Stimulated activated CD4-positive, alpha-beta T cell treated with anti-CD3 and anti-CD28 coated beads, Interleukin-12 subunit alpha, Interleukin-12 subunit beta, amount 100 ng/mL, for 24 hours (primary cell): Measurements from ENCODE around the gene P2RX1.

Experiments
- DNase-seq, 2 experiments: peaks; one replicate each; pipeline ENCODE4 v3.0.0-alpha.2; 2020; ENCODE audit warnings: low read depth in 2 of 2

Gene P2RX1

GRCh38 chr17:3905017-3905520 lies 11.2 kb downstream of the P2RX1 start:
- no peak for DNase-seq

DNA sequence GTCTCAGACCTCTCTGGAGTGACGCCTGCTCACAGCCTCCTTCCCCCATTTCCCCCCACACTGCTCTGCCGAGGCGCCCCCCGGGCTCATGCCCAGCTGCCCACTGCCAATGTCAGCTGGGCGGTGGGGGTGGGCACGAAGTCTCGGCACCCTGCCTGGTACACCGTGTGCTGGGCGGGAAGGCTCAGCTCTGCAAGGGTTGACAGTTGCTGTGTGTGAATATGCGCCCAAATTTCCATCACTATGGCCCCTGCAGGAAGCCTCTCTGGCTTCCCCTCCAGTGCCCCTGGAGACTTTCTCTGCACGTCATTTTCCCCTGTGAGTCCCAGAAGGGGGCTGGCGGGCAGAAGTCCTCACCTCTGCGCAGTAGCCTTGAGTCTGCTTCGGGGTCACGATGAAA lies 11.8 kb downstream of the P2RX1 start:
- no peak for DNase-seq

- no peak for DNase-seq
These were observed 12.4 kb downstream of the P2RX1 start for GRCh38 chr17:3903881-3904290.

DNA sequence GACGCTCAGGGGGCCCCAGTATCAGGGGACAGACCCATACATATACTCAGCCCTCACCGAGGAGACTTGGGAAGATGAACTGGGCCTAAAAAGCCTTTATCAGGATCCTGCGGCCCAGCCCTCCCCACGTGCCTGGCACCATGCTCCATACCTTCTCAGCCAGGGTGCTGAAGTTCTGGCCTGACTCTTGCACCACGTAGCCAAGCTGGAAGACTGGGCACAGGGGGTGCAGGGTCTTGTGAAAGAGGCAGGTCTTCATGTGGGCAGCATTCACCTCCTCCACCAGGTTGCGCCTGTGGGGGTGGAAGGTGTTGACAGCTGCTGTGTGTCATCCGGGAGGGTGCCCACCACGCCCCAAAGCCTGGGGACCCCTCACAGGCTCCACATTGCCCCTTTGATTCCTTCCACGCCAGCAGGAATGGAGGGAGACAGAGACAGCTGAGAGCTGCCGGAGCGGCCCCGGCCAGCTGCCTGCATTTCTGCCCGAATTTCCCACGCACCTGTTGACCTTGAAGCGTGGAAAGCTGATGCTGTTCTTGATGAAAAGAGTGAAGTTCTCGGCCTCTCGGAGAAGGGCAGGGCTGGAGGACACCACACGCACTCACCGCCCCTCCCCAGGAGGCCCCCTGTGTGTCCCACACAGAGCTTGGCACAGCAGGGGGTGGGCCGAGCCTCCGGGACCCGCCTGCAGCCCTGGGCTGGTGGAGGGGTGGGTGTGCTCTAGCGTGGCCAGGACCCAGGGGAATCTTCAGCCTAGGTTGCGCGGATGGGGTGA lies 13.0 kb downstream of the P2RX1 start:
- no peak for DNase-seq

DNA sequence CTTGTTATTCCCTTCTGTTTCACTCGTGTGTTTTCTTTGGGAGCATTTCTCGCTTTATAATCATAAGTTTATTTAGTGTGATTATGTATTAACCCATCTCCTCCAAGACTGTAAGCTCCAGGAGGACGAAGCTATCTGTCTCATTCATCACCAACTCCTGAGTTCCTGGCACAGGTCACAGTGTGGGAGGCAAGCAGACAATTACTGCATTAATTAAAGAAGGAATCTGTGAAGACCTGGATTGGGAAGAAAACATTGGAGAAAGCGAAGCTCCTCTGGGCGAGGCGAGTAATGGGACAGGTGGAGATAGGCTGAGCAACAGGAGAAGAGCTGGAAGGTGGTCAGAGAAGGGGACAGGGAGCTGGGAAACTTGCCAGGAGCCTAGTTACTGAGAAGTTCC lies 15.6 kb downstream of the P2RX1 start:
- no peak for DNase-seq

- DNase-seq, result no peak
These were observed 18.5 kb downstream of the P2RX1 start for GRCh38 chr17:3897731-3898130.

DNA sequence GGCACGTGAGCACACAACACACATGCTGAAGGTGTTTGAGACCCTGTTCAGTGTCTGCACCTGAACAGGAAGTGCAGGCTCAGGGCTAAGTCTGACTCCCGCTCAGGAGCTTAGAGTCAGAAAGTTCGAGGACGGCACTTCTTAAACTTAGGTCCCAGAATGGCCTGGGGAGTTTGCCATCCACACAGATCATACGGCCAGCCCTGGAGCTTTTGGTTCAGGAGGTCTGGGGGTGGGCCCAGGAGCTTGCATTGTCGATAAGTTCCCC lies 19.4 kb downstream of the P2RX1 start:
- DNase-seq, result no peak

DNA sequence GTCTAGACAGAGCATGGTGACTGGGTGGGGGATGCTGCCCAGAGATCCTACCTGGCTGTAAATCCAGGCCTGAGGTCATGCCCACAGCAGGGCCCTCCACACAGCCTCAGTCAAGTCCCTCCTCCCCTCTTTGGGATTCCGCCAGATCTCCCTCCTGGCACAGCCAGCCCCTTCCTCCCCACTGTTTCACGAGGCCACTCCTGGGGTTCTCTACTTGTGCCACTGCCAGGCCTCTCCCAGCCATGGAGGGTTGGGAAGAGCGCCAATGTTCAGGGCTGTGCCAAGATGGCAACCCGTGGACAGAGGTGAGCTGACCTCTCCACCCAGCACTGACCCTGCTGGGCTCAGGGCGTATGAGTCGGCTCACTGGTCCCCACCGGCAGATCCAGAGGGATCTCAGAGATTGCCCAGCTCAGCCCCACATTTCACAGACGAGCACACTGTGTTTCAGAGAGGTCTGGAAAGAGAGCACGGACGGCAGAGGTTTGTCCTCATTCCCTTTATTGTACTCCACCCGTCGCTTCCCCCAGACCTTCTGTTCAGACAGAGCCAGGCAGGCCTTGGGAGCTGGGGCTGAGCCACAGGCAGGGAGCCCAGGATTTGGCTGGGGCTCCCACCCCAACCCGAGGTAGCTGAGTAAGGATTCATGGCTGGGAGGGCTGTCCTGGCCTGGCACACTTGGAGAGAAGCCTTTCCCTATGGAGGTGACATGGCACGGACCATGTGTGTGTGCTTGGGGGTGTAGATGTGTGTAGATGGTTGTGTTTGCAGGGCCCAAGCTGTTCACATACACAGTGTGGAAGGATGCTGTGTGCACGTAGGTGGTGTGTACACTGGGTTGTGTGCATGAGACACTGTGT lies 19.9 kb downstream of the P2RX1 start:
- no peak for DNase-seq

- no peak for DNase-seq
These were observed 20.9 kb downstream of the P2RX1 start for GRCh38 chr17:3895354-3895753.

GRCh38 chr17:3894911-3895343 lies 21.3 kb downstream of the P2RX1 start:
- no peak for DNase-seq

DNA sequence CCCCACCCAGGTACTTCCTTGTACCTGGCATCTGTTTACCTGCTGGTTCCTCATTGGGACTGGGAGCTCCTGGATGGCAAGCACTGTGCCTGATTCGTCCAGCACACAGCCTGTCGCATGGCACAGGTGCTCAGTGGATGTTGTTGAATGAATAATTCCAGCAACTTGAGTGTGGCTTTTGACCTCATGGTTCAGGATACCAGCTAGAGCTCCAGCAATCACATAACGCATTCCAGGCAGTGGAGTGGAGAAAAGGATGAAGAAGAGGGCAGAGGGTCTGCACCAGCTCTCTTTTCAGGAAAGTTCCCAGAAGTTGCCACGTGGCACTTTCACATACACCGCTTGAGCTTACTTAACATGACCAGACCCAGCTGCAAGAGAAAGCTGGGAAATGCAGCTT lies 22.1 kb downstream of the P2RX1 start:
- no peak for DNase-seq

GRCh38 chr17:3893720-3894116 lies 22.5 kb downstream of the P2RX1 start:
- no peak for DNase-seq

DNA sequence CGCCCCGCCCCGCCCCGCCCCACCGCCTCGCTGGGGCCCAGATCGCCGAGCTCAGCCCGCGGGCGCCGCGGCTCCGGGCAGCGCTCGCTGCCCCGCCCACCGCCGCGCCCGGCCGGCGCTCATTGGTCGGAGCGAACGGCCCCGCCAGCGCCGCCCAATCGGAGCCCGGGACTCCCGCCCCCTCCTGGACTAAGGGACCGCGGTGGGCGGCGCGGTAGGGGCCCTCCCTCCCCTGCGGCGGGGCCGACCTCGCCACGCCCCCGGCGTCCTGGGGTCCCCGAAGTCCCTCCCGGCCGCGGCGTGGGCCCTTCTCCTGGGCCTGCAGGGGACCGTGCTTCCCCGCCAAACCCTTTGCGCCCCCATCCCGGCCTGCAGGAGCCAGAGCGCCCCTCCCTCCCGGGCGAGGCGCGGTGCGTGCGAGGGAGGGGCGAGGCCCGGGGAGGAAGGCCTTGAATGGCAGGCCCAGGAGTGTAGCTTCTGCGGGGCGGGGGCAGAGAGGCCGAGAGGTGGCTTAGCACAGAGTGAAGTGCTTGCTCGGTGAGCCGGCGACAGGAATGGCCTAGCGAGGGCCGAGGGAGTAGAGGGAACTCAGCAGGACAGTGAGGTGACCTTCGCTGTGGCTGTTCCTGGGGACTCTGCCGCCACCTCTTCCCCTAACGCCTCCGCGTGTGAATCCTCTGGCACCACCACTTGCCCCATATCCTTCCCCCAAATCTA lies 23.1 kb downstream of the P2RX1 start, which contains the start of gene CAMKK1:
Gene CAMKK1, minus strand, starts transcription at position 51 of the 717 bp plus-strand sequence. CDS start 7,366 bp downstream, outside the sequence.
- peak; percentile 81 to 86 for DNase-seq

- peak; percentile 31 to 47 for DNase-seq
These were observed 23.9 kb downstream of the P2RX1 start for GRCh38 chr17:3892095-3892998.

GRCh38 chr17:3891626-3892094 lies 24.6 kb downstream of the P2RX1 start:
- no peak for DNase-seq

GRCh38 chr17:3890878-3891219 lies 25.4 kb downstream of the P2RX1 start:
- DNase-seq, result no peak

DNA sequence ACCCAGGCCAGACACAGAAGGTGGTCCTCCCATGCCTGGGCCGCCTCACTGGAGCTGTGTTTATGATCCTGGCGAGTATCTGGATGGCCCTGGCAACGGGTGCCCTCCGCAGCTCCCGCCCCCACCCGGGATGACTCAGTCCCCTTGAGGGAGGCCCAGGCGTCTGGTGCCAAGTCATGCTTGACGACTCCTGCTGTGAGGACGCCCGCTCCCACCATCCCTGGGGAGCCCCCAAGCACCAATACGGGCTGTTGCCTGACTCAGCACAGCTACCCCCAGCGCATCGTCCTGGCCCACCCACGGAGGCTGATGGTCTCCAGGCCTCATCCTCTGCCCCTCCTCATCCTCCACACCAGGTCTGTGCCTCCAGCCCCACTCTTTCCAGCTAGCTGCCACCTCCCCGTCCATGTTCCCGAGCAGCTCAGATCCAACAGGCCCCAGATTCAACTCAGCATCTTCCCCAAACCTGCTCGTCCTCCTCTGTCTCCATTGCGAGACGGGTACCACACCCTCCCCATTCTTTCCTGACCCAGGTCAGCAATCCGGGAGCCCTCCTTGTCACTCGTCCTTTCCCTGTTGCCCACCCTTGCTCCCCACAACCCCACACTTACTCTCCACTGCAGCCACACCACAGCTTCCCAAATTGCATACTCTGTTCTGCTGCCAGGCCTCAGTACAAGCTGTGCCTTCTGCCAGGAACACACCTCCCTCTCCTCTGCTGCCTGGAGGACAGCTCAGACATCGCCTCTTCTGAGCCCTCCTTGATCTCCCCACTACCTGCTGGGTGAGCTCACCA lies 26.0 kb downstream of the P2RX1 start:
- DNase-seq, result no peak

DNA sequence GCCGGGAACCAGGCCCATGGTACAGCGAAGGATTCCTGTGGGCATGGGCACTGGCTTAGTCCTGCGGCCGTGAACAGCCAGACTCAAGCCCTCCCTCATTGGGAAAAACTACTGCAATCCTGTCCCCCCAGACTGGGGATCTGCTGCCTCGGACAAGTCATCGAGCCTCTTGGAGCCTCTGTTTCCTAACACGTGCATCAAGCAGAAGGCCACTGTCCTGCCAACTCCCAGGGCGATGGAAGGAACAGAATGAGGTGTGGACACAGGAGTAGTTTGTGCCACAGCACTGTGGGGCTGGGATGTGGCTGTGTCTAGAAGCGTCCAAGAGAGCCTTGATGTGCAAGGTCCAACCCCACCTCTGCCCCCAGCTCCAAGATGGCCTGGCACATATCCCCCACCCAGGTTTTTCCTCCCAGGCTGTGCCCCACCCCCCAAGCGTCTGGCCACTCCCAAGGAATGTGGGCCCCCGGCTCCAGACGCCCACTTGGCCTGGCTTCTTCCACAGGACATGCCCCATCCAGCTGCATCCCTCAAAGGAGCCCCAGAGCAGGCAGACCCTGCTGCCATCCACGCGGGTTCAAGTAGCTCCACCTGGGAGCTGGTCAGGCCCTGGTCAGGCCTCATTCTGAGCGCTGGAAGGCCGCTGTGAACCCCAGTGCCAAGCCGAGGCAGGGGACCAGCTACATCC lies 26.8 kb downstream of the P2RX1 start:
- no peak for DNase-seq

- no peak for DNase-seq
These were observed 27.7 kb downstream of the P2RX1 start for GRCh38 chr17:3888343-3889171.
